GM21529 (cell line): ENCODE data around the gene ANKRD18A.
A peak's percentile ranks its signal among the peaks of the same experiment; 100 is the strongest.

ENCODE experiments used
- ATAC-seq: cut with Tn5 transposase; IDR thresholded peaks from one replicate; pipeline ENCODE4 v1.9.1; 2021; ENCODE audit not compliant: unreplicated experiment

ANKRD18A gene

DNA sequence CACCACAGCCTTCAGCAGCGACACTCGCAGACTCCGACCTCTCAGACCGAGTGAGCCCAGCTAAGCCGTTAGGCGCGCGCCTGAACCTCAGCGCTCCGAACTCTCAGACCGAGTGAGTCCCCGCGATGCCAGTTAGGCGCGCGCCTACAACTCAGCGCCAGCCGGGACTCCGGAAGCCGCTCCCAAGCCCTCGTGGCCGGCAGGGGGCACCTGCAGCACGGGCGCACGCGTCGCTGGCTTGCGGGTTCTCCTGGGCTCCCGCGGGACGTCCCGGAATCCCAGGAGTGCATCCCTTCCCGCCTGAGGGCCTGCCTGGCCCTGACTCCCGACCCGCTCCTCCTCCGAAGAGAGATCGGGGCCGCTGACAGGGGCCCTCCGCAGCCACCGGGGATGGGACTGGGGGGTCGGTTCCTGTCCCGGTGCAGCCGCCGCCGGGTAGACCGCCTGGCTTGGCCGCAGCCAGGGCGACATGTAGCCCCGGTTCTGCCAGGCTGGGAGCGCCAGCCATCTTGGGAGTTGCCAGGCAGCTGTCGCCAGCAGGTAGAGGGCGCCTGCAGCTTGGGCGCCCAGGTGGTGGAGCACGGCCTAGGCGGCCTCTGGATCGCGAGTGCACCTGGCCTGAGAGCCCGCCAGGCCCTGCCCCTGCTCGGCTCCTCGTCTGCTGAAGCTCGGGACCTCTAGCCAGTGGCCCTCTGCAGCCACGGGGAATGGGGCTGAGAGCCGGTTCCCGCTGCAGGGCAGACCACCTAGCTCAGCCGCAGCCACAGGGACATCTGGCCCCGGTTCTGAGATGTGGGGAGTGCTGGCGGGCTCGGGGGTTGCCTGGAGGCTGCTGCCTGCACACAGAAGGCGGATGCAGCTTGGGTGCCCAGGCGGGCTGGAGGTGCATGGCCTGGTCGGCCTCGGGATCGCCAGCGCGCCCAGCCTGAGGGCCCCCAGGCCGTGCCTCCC lies at the start of gene ANKRD18A:
Gene ANKRD18A, minus strand, starts transcription at position 114 of the 951 bp plus-strand sequence. CDS start 311 bp downstream, outside the sequence.
- peak; percentile 67 for ATAC-seq

DNA sequence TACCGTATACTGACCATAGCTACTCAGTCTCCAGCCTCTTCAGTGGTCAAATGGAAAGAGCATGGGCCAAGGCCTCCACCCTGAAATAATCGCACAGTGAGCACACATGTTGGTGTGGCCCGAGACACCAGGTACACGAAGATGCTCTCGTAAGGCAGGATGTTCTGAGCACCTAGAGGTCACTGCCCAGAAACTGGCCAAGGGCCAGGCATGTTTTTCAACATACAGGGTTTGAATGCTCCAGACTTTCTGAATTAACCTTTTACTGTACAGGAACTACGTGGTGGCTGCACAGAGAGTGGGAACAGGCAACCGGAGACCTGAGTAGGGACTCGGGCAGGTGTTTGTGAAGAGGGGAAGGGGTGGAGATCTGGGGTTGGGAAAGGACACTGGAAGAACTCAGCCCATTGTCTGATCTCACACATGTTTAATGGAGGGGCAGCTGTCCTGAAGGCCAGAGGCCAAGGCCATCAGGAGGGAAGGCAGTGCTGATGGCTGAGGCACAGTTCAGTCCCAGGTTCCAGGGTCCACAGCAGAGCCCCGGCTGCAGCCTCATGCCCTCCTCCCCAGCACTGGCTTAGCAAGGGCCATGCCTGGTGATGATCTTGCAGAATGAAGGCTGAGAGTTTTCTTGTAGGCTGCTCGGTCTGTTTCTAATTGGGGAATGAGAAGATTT lies 48.5 kb upstream of the ANKRD18A start:
- ATAC-seq: no peak

DNA sequence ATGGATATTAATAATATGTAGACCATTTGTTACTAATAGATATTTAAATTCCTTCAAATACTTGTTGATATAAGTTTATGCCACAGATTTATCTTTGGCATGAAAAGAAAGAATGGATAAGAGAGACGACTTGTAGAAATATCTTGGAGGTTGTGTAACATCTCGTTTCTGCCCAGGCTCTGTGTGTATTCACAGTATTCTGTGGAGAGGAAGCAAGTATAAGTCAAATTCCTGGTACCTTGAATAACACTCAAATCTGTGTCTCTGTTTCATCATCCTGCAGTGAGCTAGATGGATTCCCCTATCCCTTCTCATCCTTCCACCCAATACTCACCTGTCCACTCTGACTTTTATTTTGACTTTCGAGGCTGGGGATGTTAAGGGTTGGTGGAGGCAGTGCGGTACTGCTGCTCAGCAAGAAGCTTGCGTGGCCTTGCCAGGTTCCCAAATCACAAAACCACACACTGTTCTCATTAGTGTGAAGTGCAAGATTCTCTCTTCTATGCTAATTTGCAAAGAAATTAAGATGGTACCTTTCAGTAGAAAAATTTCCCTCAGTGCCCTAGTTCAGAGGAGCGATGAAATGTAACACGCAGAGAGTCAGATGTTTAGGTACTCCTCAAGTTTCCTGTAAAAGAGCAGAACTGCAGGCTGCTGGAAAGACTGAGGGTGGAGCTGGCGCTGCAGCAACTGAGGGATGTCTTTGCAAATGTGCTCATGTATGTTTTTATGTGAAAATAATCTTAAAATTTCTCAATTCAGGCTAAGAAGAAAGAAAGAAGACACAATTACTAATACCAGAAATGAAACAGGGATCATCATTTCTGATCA lies 42.6 kb upstream of the ANKRD18A start:
- ATAC-seq: no peak

DNA sequence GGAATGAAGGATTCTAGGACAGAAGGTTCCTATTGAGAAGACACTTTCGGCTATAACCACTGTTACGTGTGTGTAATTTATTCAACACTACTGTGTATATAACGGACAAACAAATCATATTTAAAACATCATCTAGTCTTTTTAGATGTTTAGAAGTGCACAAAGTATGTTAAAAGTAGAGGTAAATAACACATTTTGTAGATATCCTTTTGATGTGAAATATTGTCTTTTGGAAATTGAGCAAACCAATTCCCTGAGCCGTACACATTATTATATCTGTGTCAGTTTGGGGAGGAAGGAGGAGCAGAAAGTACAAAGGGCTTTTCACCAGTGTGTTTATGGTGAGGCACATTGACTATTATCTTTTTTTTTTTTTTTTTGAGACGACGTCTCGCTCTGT lies 39.1 kb upstream of the ANKRD18A start:
- no peak for ATAC-seq

DNA sequence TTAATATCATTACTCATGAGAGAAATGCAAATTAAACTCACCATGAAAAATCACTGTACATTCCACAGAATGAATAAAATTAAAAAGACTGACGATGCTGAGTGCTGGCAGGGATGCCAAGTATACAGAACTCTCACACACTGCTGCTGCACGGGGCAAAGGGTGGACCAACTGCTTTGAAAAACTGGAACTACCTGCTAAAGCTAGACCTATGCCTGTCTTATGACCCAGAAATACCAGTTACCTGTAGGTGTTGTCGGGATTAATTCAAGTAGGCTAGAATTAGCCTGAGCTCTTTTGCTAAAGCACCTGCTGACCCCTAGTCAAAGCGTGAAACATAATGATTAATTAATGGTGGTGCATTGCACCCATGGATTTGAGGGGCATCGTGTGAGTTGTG lies 36.5 kb upstream of the ANKRD18A start:
- no peak for ATAC-seq

DNA sequence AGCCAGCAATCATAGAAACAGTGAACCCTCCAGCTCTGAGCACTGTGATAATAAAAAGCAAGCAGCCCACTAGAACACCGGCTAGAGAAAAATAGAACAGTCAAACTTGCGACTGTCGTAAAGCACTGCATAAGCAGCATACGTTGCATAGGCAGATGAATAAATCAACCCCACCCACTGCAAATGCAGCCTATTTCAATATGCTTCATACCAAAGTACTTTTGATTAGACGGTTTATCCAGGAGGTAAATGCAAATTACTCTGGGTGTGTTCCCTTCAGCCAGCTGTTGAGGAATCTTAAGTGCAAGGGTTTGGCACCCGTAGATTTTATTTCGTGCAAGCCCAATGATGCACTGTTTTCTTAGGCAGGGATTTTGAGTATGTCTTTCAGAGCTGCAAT lies 32.1 kb upstream of the ANKRD18A start:
- no peak for ATAC-seq

DNA sequence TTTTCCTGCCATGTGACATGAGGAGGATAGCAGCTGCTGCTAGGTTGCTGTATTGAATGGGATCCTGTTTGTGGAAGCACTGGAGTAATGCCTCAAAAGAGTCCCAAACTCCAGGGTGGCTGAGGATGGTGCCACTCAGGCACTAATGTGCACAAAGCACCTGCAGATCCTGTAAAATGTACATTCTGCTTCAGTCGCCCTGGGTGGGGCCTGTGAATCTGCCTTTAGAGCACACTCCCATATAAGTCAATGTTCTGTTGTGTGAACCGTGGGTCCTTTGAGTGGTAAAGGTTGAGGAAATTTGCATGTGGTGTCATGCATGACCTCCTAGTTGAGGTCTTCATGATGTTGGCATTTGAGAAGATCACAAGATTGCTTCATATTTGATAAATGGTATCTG lies 31.6 kb upstream of the ANKRD18A start:
- ATAC-seq: no peak

DNA sequence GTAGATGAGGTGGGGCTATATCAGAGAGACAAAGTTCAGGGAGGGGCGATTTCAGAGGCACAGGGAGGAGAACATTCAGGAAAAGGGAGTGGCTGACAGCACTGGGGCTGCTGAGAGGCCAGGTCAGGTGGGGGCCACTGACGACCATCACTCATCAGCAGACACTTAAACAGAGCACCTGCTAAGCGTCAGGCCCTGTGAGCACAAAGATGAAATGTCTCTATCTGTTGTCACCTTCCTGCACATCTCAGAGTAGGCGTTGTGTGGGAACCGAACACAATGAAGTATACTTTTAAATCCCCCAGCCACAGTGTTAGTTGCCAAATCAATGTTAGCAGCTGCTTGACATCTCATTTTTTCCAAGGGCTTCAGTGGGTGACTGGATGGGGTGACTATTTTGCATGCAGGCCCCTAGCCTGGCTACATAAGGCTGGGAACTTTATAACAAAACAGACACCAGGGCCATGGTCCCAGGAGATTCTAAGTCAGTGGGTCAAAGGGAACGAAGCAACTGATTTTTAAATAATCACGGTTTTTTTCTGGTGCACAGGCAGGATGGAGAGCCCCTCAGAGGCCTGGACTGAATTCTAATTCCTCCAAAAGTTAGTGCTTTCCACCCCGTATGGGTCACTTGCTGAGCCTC lies 31.1 kb upstream of the ANKRD18A start:
- ATAC-seq: no peak

DNA sequence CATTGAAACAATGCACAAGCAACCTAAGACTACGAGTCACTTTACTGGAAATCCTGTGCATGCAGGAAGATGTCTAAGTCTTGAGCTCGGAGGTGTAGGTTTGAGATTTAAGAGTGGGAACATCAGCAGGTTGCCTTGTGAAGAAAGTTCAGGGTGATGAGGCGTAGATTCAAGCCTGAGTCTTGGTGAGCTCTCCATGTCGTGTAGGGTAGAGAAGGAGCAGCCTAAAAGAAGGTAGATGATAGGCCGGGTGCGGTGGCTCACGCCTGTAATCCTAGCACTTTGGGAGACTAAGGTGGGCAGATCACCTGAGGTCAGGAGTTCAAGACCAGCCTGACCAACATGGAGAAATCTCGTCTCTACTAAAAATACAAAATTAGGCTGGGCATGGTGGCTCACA lies 30.2 kb upstream of the ANKRD18A start:
- no peak for ATAC-seq

DNA sequence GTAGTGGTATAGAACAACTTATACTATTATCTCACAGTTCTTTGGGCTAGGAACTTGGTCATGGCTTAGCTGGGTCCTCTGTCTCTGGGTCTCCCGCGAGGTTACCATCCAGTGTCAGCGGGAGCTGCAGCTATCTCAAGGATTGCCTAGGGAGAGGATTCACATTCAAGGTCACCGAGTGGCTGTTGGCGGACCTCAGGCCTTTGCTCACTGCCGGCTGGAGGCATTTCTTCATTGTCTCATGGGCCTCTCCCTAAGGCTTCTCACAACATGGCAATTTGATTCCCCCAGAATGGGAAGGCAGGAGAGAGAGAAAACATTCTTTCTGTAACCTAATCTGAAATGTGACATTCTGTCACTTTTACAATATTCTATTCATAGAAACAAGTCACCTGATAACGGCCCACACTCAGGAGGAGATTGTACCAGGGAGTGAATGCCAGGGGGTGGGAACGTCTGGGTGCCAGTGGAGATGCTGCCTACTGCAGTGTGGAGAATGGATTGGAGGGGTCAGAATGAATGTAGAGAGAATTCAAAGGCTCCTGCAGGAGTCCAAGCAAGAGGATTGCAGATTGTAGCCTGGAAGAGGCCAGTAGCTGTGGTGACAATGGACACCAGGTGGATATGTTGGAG lies 29.5 kb upstream of the ANKRD18A start:
- ATAC-seq: no peak

DNA sequence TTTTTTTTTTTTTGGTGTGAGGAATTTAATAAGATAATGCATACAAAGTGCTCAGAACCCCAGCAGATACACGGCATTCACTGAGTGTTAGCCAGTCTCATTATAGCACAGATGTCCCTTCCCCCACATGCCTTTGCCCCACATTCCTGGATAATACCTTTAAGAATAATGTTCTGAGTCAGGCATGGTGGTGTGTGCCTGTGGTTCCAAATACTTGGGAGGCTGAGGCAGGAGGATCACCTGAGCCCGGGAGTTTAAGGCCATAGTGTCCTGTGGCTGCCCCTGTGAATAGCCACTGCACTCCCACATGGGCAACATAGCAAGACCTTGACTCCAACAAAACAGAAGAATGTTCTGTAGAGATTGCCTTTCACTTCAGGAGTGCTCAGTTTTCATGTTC lies 24.2 kb upstream of the ANKRD18A start:
- ATAC-seq: no peak

DNA sequence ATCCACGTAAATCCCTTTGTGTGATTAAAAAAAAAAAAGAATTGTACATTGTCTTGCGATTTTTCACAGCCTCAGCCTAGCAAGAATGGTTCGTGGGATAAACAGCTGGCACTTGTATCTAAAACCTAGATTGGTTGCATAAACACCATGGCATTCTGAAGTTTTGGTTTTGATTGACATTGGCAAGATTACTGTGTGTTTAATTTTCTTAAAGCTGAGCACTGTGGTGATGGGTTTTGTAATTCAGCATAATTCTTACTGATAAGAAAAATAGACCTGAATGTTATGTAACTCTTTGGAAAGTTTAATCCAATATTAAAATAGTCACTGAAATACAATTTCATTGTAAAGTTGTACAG lies 23.4 kb upstream of the ANKRD18A start:
- ATAC-seq: no peak

DNA sequence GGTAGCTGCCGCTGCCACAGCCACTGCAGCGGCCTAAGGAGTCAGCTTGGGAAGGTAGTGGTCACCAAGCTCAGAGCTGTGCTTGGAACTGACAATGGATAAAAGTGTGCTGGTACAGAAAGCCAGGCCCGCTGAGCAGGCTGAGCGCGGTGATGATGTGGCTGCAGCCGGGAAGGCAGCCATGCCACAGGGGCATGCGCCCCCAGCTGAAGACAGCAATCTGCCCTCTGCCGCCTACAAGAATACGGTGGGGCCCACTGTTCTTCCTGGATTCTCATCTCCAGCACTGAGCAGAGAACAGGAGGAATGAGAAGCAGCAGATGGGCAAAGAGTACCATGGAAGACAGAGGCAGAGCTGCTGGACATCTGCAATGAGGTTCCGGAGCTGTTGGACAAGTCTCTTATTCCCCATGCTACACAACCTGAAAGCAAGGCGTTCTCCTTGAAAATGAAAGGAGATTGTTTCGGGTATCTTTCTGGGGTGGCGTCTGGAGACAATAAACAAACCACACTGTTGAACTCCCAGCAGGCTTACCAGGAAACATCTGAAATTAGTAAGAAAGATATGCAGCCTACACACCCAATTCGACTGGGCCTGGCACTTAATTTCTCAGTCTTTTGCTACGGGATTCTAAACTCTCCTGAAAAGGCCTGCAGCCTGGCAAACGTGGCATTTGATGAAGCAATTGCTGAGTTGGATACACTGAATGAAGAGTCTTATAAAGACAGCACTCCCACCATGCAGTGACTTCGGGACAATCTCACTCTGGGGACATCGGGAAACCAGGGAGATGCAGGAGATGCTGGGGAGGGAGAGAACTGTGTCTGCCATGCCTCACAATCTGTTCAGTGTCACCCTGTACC lies 22.8 kb upstream of the ANKRD18A start:
- no peak for ATAC-seq

DNA sequence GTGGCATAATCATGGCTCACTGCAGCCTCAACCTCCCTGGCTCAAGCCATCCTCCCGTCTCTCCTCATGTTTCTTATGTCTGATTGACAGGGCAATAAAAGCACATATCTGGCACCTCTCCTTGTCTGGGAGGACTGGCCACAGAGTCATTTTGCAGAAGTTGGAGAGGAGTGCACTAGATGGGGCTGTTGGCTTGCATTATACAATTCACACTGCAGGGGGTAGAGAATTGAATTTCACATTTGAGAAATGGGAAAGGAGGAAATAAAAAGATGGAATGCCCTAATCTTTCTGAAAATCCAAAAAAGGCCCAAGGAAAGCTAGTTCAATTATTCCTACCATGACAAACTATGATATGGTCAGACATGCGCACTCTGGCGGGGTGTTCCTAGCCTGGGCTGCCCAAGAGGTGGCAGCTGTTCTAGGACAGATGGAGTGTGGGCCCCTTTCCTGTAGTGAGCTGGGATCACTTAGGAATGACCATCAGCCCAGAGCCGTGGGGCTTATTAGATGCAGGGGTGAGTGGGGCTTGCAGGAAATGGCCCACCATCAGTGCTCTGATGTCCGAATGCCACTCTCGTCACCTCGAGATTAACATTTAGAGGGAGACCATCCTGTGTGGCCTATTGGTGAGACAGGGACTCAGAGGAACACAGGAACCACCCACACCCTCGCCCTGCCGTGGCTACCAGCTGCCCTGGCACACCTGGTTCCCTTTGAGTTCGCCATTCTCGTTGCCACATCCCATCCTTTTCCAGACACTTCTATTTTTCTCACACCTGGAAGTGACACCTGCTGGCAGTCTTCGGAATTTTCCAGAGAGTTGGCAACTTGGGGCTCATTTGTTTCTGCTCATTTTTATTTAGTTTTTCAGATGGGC lies 21.8 kb upstream of the ANKRD18A start:
- no peak for ATAC-seq

DNA sequence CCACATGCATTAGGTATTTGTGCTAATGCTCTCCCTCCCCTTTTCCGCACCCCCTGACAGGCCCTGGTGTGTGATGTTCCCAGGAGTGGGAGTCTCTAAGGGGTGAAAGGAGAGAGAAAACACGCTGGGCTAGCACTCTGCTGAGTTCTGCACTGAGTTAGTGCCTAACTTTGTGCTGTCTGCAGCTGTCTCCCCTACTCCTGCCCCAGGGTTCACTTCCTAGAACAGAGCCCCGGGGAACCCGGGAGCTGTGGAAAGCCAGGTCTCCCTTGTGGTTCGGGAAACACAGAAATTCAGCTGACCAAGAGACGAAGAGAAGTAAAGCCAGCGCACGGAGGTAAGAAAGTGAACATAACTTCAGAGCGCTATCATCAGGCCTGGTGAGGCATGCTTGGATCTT lies 20.7 kb upstream of the ANKRD18A start:
- ATAC-seq: no peak

DNA sequence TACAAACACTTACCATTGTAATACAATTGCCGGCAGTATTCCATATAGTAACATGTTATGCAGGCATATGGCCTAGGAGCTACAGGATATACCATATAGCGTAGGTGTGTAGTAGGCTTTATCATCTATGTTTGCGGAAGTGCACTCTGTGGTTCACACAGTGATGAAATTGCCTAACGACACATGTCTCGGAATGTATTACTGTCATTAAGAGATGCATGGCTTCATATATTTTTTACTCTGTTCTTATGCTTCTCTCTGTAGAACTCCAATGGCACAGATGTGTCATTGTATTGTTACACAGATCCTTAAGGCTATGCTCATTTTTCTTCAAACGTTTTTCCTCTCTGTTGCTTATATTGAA lies 19.2 kb upstream of the ANKRD18A start:
- ATAC-seq: no peak

DNA sequence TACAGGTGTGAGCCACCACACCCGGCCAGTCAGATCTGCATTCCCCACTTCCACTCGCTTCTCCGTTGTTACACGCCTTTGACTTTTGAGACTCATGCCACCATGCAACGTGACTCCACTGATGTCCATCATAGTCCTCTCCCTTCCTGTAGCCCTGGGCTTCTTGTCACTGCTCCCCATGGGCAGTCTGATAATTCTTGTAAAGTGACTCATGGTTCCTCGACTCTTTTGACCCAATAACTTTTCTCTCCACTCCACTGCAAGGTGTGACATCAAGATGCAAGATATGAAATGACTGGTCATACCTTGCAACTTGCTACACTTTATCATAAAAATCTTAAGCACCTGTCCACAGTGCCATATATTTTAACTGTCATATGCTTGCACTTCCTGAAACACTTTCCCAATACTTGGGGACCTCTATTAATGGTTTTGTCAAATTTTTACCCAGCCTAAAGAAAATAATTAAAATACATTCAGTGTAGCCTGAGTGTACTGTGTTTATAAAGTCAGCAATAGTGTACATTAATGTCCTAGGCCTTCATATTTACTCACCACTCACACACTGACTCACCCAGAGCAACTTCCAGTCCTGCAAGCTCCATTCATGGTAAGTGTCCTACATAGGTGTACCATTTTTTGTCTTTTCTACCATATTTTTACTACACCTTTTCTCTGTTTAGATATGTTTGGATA lies 18.6 kb upstream of the ANKRD18A start:
- ATAC-seq: no peak

DNA sequence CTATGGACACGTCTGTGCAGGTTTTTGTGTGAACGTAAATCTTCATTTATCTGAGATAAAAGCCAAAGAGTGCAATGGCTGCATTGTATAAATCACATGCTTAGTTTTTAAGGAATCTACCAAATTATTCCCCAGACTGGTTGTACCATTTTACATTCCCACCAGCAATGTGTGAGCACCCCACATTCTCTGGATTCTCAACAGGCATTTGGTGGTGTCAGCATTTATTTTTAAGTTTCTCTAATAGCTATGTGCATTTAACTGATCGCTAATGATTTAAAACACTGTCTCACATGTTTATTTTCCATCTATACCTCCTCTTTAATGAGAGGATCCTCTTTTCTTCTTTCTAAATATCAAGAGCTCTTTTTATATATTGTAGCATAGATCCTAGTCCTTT lies 13.9 kb upstream of the ANKRD18A start:
- ATAC-seq: no peak
